Measurements from ENCODE around the gene SAE1.
"Not testable (repeated sequence)": the region's sequence is repeated elsewhere in the genome, so short reads cannot be mapped to it uniquely, and the experiment has no call there.

The SAE1 gene

GRCh38 chr19:47129579-47129978 lies 1.1 kb upstream of the SAE1 start:
- DNase-seq (ENCODE audit: low spot score), result no peak

GRCh38 chr19:47130120-47130588 lies 481 bp upstream of the SAE1 start:
- no peak for DNase-seq (ENCODE audit: low spot score)

GRCh38 chr19:47132194-47132852 lies 1.7 kb downstream of the SAE1 start:
- no peak for DNase-seq (ENCODE audit: low spot score)

- DNase-seq (ENCODE audit: low spot score), result no peak
These were observed 2.4 kb downstream of the SAE1 start for GRCh38 chr19:47133021-47133471.

- no peak for DNase-seq (ENCODE audit: low spot score)
These were observed 3.9 kb downstream of the SAE1 start for GRCh38 chr19:47134545-47134944.

GRCh38 chr19:47135156-47135555 lies 4.5 kb downstream of the SAE1 start:
- no peak for DNase-seq (ENCODE audit: low spot score)

- not testable (repeated sequence) for DNase-seq (ENCODE audit: low spot score)
These were observed 10.6 kb downstream of the SAE1 start for GRCh38 chr19:47141252-47141651.

- no peak for DNase-seq (ENCODE audit: low spot score)
These were observed 11.1 kb downstream of the SAE1 start for GRCh38 chr19:47141695-47142094.

- no peak for DNase-seq (ENCODE audit: low spot score)
These were observed 12.1 kb downstream of the SAE1 start for GRCh38 chr19:47142779-47143178.

- DNase-seq (ENCODE audit: low spot score), result no peak
These were observed 12.9 kb downstream of the SAE1 start for GRCh38 chr19:47143322-47144073.

GRCh38 chr19:47144630-47145029 lies 14.0 kb downstream of the SAE1 start:
- DNase-seq (ENCODE audit: low spot score), result no peak

GRCh38 chr19:47145639-47146486 lies 15.2 kb downstream of the SAE1 start:
- DNase-seq (ENCODE audit: low spot score), result no peak

GRCh38 chr19:47146920-47147319 lies 16.3 kb downstream of the SAE1 start:
- no peak for DNase-seq (ENCODE audit: low spot score)

GRCh38 chr19:47151627-47152026 lies 21.0 kb downstream of the SAE1 start:
- DNase-seq (ENCODE audit: low spot score), result no peak

- no peak for DNase-seq (ENCODE audit: low spot score)
These were observed 21.6 kb downstream of the SAE1 start for GRCh38 chr19:47152205-47152604.

- DNase-seq (ENCODE audit: low spot score), result no peak
These were observed 22.0 kb downstream of the SAE1 start for GRCh38 chr19:47152632-47153031.

- DNase-seq (ENCODE audit: low spot score), result no peak
These were observed 22.6 kb downstream of the SAE1 start for GRCh38 chr19:47153266-47153665.

- DNase-seq (ENCODE audit: low spot score), result no peak
These were observed 24.5 kb downstream of the SAE1 start for GRCh38 chr19:47155148-47155547.

GRCh38 chr19:47156861-47157430 lies 26.3 kb downstream of the SAE1 start:
- DNase-seq (ENCODE audit: low spot score), result no peak

- DNase-seq (ENCODE audit: low spot score), result no peak
These were observed 27.0 kb downstream of the SAE1 start for GRCh38 chr19:47157431-47158321.

GRCh38 chr19:47158367-47158791 lies 27.7 kb downstream of the SAE1 start:
- DNase-seq (ENCODE audit: low spot score), result no peak

All from SK-N-DZ (cell line).